H1 (cell line): ENCODE data around the gene ZNF804B. TPM values are rescaled to one million over a fixed set of nuclear protein-coding genes. Genes with fewer than 3 reads are reported as not detected.

Source experiments
- GABPA ChIP-seq: IDR thresholded peaks from 2 replicates; pipeline ENCODE4 v1.6.1; 2011; ENCODE audit warnings: mild to moderate bottlenecking, low read length, moderate library complexity, borderline replicate concordance; ENCODE audit not compliant: insufficient read depth
- polyA plus RNA-seq, 7 experiments: library from polyadenylated mRNA; depleted of rRNA in 3 of 7; stranded (reverse) in 5 of 7; unstranded in 2 of 7; fragments of >200 nt in 5 of 7; fragments of 200-250 nt in 2 of 7; gene quantifications; 1 replicate in 5 of 7; 2 replicates in 1 of 7; 4 replicates in 1 of 7; pipeline versions ENCODE4 v1.2.1 to v1.2.3, GENCODE V29; 2011 to 2013; ENCODE audit warnings: missing spikeins in 2 of 7, mixed read lengths in 2 of 7
- total RNA-seq: library from RNA; stranded (reverse); fragmentation: NEBNext Ultra II Directional; extraction: Animal tissue kit (Norgen Biotek cat#: 25700); gene quantifications from 2 replicates; pipeline ENCODE4 v1.2.1, GENCODE V29; 2021

ZNF804B gene
- total and polyA plus RNA-seq, 2 of the 8 experiments (the other 6 are each of a cell fraction or from before 2014, with no cell fraction given): not detected

- TF ChIP-seq GABPA: no peak
- TF ChIP-seq, all 59 proteins: peak for 0
Observed at GRCh38 chr7:89091550-89091949, 332.1 kb downstream of the ZNF804B start (continued).
